Mesothelial cell of epicardium (in vitro differentiated cells): ENCODE data around the gene MOB3A. TPM values are rescaled to one million over a fixed set of nuclear protein-coding genes. Genes with fewer than 3 reads are reported as not detected.

ENCODE experiments used
- DNase-seq, 2 experiments: peaks; one replicate each; pipeline ENCODE4 v3.0.0; 2021; ENCODE audit warnings: low spot score in 2 of 2; ENCODE audit not compliant: unreplicated experiment in 2 of 2
- H3K27ac Mint-ChIP-seq: 2 replicates; pipeline ENCODE4 v1.8.0; 2021; ENCODE audit warnings: mixed read lengths
- H3K27me3 Mint-ChIP-seq: 2 replicates; pipeline ENCODE4 v1.8.0; 2021; ENCODE audit warnings: low read depth, mixed read lengths
- H3K36me3 Mint-ChIP-seq: 2 replicates; pipeline ENCODE4 v1.8.0; 2021; ENCODE audit warnings: mixed read lengths
- H3K4me1 Mint-ChIP-seq: 2 replicates; pipeline ENCODE4 v1.8.0; 2021; ENCODE audit warnings: mixed read lengths
- H3K4me3 Mint-ChIP-seq: 2 replicates; pipeline ENCODE4 v1.8.0; 2021; ENCODE audit warnings: mild to moderate bottlenecking, moderate library complexity, mixed read lengths
- H3K9me3 Mint-ChIP-seq: 2 replicates; pipeline ENCODE4 v1.8.0; 2021; ENCODE audit warnings: mixed read lengths
- CTCF ChIP-seq: fragments of 200-600 bp; sonication (generic); IDR thresholded peaks from one replicate; pipeline ENCODE4 v1.5.0; 2021; ENCODE audit warnings: antibody characterized with exemption; ENCODE audit not compliant: unreplicated experiment
- total RNA-seq: library from RNA; stranded (reverse); gene quantifications from 3 replicates; pipeline ENCODE4 v1.2.1, GENCODE V29; 2021

Gene MOB3A
- total RNA-seq: 33.0 to 34.7 TPM (median 34.1 TPM) in 3 replicates

- peak within 1 kb of the TSS; percentile 91 for H3K27ac Mint-ChIP-seq
- TF ChIP-seq CTCF: peak; percentile 51
Observed at GRCh38 chr19:2096034-2096479, at the start of gene MOB3A. MOB3A (minus strand) TSS chr19:2096326; CDS start chr19:2078560, 17,766 bp downstream.

GRCh38 chr19:2145831-2146241 is 49.7 kb upstream of the MOB3A start:
- Mint-ChIP-seq H3K27me3 (no peaks in the 10 kb centered on the region), H3K9me3 (no peaks in the 10 kb centered on the region), H3K4me3 (no peak overlapping the region), H3K27ac (no peak overlapping the region), H3K36me3 (peaks cover 4% of the 10 kb centered on the region), H3K4me1 (peaks cover 15% of the 10 kb centered on the region)
- DNase-seq: no peak
- TF ChIP-seq CTCF: no peak

More at GRCh38 chr19:2096034-2096479, at the start of gene MOB3A:
- H3K27me3 Mint-ChIP-seq: no peaks in the 10 kb centered on the region
- peak in 1 of 2 experiments; percentile 81 for DNase-seq
- H3K4me3 Mint-ChIP-seq: peak within 1 kb of the TSS; percentile 90
- no peaks in the 10 kb centered on the region for H3K36me3 Mint-ChIP-seq
- no peaks in the 10 kb centered on the region for H3K9me3 Mint-ChIP-seq
- peaks cover 23% of the 10 kb centered on the region for H3K4me1 Mint-ChIP-seq

- Mint-ChIP-seq H3K4me3 (no peak overlapping the region), H3K4me1 (peaks cover 2% of the 10 kb centered on the region), H3K27me3 (no peaks in the 10 kb centered on the region), H3K36me3 (peaks cover 7% of the 10 kb centered on the region), H3K9me3 (no peaks in the 10 kb centered on the region), H3K27ac (no peak overlapping the region)
- TF ChIP-seq CTCF: no peak
- no peak for DNase-seq
Observed at GRCh38 chr19:2144190-2144589, 48.1 kb upstream of the MOB3A start.

DNA sequence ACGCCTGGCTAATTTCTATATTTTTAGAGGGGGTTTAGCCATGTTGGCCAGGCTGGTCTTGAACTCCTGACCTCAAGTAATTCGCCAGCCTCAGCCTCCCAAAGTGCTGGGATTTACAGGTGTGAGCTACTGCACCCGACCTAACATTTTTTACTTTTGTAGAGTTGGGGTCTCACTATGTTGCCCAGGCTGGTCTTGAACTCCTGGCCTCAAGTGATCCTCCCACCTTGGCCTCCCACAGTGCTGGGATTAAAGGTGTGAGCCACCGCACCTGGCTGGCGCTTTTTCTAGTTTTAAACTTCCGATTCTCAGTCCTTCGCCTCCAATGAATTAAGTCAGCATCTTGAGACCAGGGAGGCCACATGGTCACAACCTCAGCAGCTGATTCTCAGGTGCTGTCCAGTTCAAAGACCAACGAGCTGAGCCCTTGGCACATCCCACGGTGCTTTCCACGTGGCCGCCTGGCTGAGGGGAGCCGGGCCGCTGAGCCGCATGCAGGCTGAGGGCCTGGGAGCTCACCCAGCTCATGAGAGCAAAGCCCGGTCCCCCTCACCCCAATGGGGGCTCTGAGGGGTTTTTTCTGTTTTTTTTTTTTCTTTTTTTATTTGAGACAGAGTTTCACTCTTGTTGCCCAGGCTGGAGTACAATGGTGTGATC is 46.2 kb upstream of the MOB3A start:
- Mint-ChIP-seq H3K27me3 (no peaks in the 10 kb centered on the region), H3K9me3 (no peaks in the 10 kb centered on the region), H3K27ac (no peak overlapping the region), H3K36me3 (peaks cover 16% of the 10 kb centered on the region), H3K4me3 (no peak overlapping the region), H3K4me1 (peaks cover 2% of the 10 kb centered on the region)
- no peak for DNase-seq
- TF ChIP-seq CTCF: no peak

DNA sequence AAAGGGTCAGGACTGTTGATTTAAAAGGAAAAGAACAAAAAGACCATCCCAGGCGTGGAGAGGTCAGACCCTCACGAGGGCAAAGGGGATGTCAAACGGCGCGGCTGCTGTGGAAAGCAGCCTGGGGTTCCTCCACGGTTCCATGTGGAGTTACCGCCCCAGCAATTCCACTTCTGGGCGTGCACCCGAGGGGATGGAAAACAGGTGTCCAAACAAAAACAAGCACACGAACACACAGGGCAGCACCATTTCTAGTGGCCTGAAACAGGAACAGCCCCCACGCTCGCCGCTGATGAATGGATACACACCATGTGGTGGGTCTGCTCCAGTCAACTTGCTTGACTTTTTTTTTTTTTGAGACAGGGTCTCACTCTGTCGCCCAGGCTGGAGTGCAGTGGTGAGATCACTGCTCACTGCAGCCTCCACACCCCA is 44.0 kb upstream of the MOB3A start:
- H3K27ac Mint-ChIP-seq: no peak overlapping the region

More for the DNA sequence above, 44.0 kb upstream of the MOB3A start:
- H3K4me1 Mint-ChIP-seq: no peaks in the 10 kb centered on the region
- peaks cover 20% of the 10 kb centered on the region for H3K36me3 Mint-ChIP-seq
- no peak for TF ChIP-seq CTCF
- H3K4me3 Mint-ChIP-seq: no peak overlapping the region
- no peaks in the 10 kb centered on the region for H3K27me3 Mint-ChIP-seq
- no peaks in the 10 kb centered on the region for H3K9me3 Mint-ChIP-seq
- DNase-seq: no peak
